GM10248 (cell line): ENCODE data around the gene CARTPT.
A peak's percentile ranks its signal among the peaks of the same experiment; 100 is the strongest.

Source experiments
- CTCF ChIA-PET: fragments of 300-600 bp; sonication (Branson Sonifier 250); formaldehyde crosslinking; extraction: SDS; loops from one replicate; lab custom pipeline; 2021; ENCODE audit warnings: antibody characterized with exemption; lab: Yijun Ruan, JAX
- POLR2A ChIA-PET: fragments of 350-650 bp; sonication (Branson Sonifier 250); formaldehyde crosslinking; extraction: SDS; loops from one replicate; lab custom pipeline; 2020; ENCODE audit warnings: antibody characterized with exemption; lab: Yijun Ruan, JAX
- DNase-seq: peaks from one replicate; pipeline ENCODE4 v3.0.0; 2012; ENCODE audit errors: extremely low spot score
- TF ChIP-seq, protein P1 (sequence below): IDR thresholded peaks from 2 replicates; pipeline ENCODE4 v1.5.1; 2012; ENCODE audit warnings: mild to moderate bottlenecking, low read depth; ENCODE audit errors: extremely low read depth, missing control alignments, control extremely low read depth

CARTPT gene

DNA sequence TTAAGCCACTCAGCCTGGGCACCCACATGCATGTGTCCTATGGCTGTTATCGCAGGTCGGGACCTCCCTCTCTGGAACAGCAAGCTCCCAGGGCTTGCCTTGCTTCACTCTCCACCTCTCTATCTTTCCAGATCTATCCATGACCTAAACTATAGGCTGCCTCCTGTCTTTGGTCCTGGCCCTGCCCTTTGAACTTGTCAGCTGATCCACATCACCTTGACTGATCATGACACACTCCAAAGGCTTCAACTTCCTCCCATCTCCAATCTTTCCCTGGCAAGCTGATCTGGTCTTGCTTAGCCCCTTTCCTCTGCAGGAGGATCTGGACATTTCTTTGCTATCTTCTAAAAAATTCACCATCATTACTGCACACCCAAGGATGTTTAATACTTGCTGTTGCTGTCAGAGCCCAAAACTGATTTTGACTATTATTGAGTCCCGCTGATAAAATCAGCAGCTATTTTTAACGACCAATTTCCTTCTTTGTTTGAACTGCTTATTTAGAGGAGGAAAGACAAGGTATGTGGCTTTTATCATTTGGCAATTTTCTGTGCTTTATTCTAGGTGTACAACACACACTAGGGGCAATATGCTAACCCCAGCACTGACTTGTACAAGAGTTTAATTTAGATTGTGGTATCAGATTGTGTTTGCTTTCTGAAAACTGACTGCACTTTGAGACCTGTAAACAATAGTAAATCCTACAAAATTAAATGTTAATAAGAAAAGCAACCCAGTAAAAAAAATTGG, 33.5 kb downstream of the CARTPT start:
- POLR2A ChIA-PET, result no interaction called here
- TF ChIP-seq, protein P1, sequence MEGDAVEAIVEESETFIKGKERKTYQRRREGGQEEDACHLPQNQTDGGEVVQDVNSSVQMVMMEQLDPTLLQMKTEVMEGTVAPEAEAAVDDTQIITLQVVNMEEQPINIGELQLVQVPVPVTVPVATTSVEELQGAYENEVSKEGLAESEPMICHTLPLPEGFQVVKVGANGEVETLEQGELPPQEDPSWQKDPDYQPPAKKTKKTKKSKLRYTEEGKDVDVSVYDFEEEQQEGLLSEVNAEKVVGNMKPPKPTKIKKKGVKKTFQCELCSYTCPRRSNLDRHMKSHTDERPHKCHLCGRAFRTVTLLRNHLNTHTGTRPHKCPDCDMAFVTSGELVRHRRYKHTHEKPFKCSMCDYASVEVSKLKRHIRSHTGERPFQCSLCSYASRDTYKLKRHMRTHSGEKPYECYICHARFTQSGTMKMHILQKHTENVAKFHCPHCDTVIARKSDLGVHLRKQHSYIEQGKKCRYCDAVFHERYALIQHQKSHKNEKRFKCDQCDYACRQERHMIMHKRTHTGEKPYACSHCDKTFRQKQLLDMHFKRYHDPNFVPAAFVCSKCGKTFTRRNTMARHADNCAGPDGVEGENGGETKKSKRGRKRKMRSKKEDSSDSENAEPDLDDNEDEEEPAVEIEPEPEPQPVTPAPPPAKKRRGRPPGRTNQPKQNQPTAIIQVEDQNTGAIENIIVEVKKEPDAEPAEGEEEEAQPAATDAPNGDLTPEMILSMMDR, result no peak
- CTCF ChIA-PET, result no interaction called here
- DNase-seq, result no peak

DNA sequence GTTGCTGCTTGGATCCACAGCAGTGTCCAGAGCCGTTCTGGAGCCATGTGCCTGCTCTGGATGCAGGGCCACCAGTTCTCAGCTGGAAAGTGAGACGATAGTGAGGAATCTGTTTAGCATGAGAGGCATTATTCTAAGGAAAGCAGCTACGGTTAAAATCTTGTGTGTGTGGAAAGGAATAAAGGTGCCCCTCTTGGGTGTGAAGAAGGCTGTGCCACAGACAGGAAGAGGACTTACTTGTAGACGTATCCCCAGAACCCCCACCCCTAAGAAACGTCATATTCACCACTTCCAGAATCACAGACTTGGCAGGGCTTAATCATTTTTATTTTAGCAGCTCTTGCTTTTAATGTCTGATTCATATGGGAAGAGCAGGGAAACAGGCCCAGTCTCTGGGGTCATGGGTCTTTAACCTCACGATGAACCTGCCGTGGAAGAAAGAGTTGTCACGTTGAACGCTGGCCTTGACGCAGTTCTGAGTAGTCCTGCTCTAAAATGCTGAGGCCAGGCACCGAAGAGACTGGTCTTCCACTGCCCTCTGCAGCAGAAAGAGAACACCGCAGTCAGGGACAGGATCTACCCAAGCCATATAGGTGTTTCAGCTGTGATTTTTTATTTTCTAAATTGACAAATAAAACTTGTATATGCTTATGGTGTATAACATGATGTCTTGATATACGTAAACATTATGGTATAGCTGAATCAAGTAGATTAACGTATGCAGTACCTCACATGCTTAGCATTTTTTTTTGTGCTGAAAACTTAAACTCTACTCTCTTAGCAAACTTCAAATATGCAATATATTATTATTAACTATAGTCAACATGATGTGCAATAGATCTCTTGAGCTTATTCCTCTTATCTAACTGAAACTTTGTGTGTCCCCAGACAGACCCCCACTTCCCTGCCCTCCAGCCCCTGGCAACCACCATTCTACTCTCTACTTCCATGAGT, 38.8 kb downstream of the CARTPT start:
- CTCF ChIA-PET, result interaction anchor here (0.8 to 3.6 kb wide), 22 partner anchors 8 to 289 kb away, joined by 3 to 32 read pairs (median 4); no protein-coding TSS in a partner anchor
- TF ChIP-seq, protein P1, result peak; percentile 80
- POLR2A ChIA-PET, result no interaction called here
- DNase-seq, result peak; percentile 49

DNA sequence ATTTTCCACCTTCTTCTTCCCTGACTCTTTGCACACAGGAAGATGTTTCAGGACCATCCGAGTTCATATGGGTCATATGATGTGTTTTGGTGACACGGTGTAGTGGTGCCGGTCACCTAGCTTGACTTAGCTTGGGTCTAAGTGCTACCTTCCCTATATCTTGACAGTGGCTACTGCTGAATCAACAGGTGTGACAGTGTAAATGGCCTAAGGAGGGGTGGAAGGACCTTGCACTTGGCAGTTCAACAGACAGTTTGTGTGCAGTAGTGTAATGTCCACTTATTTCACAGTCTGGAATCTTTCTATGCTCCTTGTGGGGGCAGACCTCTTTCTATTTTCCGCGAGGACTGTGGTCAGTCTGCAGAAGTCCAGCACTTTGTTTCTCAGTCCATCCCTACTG, 43.8 kb downstream of the CARTPT start:
- CTCF ChIA-PET, result no interaction called here
- no peak for DNase-seq
- POLR2A ChIA-PET, result no interaction called here
- TF ChIP-seq, protein P1, result no peak

DNA sequence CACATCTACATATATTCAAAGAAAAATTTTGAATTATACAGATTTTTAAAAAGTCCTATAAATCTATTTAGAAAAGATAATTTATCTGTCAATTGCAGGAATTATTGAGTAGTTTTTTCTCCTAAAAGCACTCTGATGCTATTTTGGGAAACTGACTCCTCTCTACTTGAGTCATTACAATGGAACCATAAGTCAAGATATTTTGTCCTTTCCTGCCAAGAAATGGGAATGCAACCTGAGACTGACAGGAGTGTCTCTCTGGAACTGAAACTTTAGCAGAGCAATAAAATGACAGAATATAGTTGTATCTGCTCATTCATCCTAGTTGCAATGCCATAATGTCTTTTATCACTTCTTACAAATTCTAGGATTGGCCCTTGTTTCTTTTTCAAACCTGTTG, 48.6 kb downstream of the CARTPT start:
- ChIA-PET POLR2A (no interaction called here), CTCF (interaction anchor here (1.0 kb wide), 1 partner anchor 13 kb away, joined by 3 read pairs; no protein-coding TSS in a partner anchor)
- TF ChIP-seq, protein P1, result no peak
- no peak for DNase-seq

DNA sequence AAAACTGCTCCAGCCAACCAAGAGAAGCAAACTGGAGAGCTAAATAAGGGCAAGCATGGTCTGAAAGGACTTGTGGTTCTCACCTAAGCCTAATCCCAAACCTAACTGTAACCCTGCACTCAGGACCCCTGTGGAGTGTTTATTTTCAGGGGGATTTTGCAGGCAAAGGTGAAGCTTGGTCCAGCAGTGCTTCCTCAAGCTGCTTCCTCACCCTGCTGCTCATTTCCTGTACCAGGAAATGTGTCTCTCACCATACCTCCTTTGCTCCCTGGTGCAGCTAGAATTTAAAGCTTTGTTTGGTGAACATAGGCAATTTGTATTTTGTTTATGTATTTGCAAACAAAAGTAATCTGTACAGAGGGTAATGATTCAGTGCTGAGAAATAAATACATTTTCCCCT, 50.2 kb downstream of the CARTPT start:
- no peak for DNase-seq
- ChIA-PET CTCF (interaction anchor here (1.5 kb wide), 2 partner anchors 12 to 14 kb away, joined by 6 to 9 read pairs; no protein-coding TSS in a partner anchor), POLR2A (no interaction called here)
- TF ChIP-seq, protein P1, result no peak

DNA sequence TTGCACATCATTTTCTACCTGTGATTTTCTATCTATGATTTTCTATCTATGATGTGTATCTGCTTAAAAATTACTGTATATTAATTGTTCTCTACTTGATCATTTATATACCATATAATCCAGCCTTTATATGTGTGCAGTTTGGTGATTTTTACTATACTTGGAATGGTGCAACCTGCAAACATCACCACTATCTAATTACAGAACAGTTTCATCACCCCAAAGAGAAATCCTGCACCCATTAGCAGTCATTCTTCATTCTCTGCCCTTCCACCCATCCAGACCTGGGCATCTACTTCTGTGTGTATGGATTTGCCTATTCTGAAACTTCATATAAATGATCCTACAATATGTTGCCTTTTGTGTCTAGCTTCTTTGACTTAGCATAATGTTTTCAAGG, 51.3 kb downstream of the CARTPT start:
- CTCF ChIA-PET, result interaction anchor here (1.5 kb wide), 3 partner anchors 12 to 13 kb away, joined by 4 to 9 read pairs (median 6); no protein-coding TSS in a partner anchor

More for the DNA sequence above, 51.3 kb downstream of the CARTPT start:
- TF ChIP-seq, protein P1, result no peak
- no peak for DNase-seq
- POLR2A ChIA-PET, result no interaction called here
